C4-2B (cell line): Measurements from ENCODE around the gene CRB1.

Experiments used
- ZFX ChIP-seq: fragments of 450-650 bp; IDR thresholded peaks from 2 replicates; pipeline ENCODE4 v1.6.1; 2017
- TF ChIP-seq, protein P1 (sequence below): fragments of 450-650 bp; conservative IDR thresholded peaks from 2 replicates; pipeline ENCODE4 v1.5.1; 2017; ENCODE audit warnings: mild to moderate bottlenecking

- TF ChIP-seq, protein P1, sequence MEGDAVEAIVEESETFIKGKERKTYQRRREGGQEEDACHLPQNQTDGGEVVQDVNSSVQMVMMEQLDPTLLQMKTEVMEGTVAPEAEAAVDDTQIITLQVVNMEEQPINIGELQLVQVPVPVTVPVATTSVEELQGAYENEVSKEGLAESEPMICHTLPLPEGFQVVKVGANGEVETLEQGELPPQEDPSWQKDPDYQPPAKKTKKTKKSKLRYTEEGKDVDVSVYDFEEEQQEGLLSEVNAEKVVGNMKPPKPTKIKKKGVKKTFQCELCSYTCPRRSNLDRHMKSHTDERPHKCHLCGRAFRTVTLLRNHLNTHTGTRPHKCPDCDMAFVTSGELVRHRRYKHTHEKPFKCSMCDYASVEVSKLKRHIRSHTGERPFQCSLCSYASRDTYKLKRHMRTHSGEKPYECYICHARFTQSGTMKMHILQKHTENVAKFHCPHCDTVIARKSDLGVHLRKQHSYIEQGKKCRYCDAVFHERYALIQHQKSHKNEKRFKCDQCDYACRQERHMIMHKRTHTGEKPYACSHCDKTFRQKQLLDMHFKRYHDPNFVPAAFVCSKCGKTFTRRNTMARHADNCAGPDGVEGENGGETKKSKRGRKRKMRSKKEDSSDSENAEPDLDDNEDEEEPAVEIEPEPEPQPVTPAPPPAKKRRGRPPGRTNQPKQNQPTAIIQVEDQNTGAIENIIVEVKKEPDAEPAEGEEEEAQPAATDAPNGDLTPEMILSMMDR = no peak
- no peak for TF ChIP-seq ZFX
Observed at GRCh38 chr1:197306381-197307062, 38.5 kb downstream of the CRB1 start.
